Right atrium auricular region (tissue), 2 donors: ENCODE measurements around the gene TOPORS. TPM values are rescaled to one million over a fixed set of nuclear protein-coding genes. Genes with fewer than 3 reads are reported as not detected.
"Not testable (repeated sequence)": the region's sequence is repeated elsewhere in the genome, so short reads cannot be mapped to it uniquely, and the experiment has no call there.

Source experiments
- DNase-seq: peaks from one replicate; pipeline ENCODE4 v3.0.0-alpha.2; 2019; ENCODE audit warnings: low spot score
- H3K27ac ChIP-seq, 2 donors: fragments of 200-600 bp; sonication (generic); 1 replicate in 1 of 2; 2 replicates in 1 of 2; pipeline ENCODE4 v1.5.1; 2016 to 2019
- H3K27me3 ChIP-seq, 2 donors: fragments of 200-600 bp; sonication (generic); one replicate each; pipeline versions ENCODE4 v1.5.1 to v1.6.0; 2017 to 2019
- H3K36me3 ChIP-seq: fragments of 200-600 bp; sonication (generic); one replicate; pipeline ENCODE4 v1.5.1; 2016
- H3K4me1 ChIP-seq, 2 donors: fragments of 200-600 bp; sonication (generic); one replicate each; pipeline versions ENCODE4 v1.5.1 to v1.6.0; 2017 to 2019
- H3K4me3 ChIP-seq, 2 donors: fragments of 200-600 bp; sonication (generic); 1 replicate in 1 of 2; 2 replicates in 1 of 2; pipeline ENCODE4 v1.5.1; 2017 to 2019; ENCODE audit warnings: mild to moderate bottlenecking in 1 of 2, moderate library complexity in 1 of 2
- H3K9me3 ChIP-seq, 2 donors: fragments of 200-600 bp; sonication (generic); one replicate each; pipeline ENCODE4 v1.5.1; 2019
- total RNA-seq, 2 donors: library from RNA; depleted of rRNA; stranded (reverse); fragments of >200 nt; gene quantifications; one replicate each; pipeline ENCODE4 v1.1.0, GENCODE V29; 2016
- TF ChIP-seq, protein P1 (sequence below), 2 donors: fragments of 200-600 bp; sonication (generic); IDR thresholded peaks; one replicate each; pipeline ENCODE4 v1.5.1; 2019; ENCODE audit warnings: antibody characterized with exemption in 2 of 2

Gene TOPORS
- total RNA-seq, 2 donors from 2014 or later: 9.4 to 11.0 TPM

DNA sequence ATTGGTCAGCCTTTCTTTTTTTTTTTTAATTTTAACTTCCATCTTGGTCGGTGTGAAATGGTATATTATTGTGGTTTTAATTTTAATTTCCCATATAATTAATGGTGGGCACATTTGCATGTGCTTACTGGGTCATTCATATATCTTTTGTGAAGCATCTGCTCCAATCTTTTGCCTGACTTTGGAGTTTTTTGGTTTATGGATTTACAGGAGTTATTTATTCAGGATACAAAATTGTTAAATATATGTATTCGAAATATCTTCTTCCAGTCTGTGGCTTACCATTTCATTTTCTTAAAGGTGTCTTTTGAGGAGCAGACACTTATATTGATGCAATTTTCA is 25.7 kb downstream of the TOPORS start:
- Histone ChIP-seq H3K27ac (peak overlapping the region; percentile 83 to 88), H3K4me1 (peaks cover 0 to 31% of the 10 kb centered on the region in 2 donors), H3K9me3 (peaks cover 0 to 4% of the 10 kb centered on the region in 2 donors), H3K36me3 (no peaks in the 10 kb centered on the region), H3K27me3 (no peaks in the 10 kb centered on the region), H3K4me3 (peak overlapping the region; percentile 47 to 70)
- no peak for DNase-seq
- TF ChIP-seq, protein P1, sequence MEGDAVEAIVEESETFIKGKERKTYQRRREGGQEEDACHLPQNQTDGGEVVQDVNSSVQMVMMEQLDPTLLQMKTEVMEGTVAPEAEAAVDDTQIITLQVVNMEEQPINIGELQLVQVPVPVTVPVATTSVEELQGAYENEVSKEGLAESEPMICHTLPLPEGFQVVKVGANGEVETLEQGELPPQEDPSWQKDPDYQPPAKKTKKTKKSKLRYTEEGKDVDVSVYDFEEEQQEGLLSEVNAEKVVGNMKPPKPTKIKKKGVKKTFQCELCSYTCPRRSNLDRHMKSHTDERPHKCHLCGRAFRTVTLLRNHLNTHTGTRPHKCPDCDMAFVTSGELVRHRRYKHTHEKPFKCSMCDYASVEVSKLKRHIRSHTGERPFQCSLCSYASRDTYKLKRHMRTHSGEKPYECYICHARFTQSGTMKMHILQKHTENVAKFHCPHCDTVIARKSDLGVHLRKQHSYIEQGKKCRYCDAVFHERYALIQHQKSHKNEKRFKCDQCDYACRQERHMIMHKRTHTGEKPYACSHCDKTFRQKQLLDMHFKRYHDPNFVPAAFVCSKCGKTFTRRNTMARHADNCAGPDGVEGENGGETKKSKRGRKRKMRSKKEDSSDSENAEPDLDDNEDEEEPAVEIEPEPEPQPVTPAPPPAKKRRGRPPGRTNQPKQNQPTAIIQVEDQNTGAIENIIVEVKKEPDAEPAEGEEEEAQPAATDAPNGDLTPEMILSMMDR (IDR thresholded peaks at IDR 0.05): no peak

- peak; percentile 95 for DNase-seq
- peaks cover 0 to 31% of the 10 kb centered on the region in 2 donors for H3K4me1 ChIP-seq
- peak within 1 kb of the TSS; percentile 47 to 70 for H3K4me3 ChIP-seq
- no peaks in the 10 kb centered on the region for H3K27me3 ChIP-seq
- no peaks in the 10 kb centered on the region for H3K36me3 ChIP-seq
- peak within 1 kb of the TSS; percentile 83 to 88 for H3K27ac ChIP-seq
- TF ChIP-seq, protein P1 (IDR thresholded peaks at IDR 0.05): peak; percentile 24 to 62
- H3K9me3 ChIP-seq: peaks cover 0 to 4% of the 10 kb centered on the region in 2 donors
Measured at GRCh38 chr9:32526041-32526706, 26.2 kb downstream of the TOPORS start, which contains the start of gene RIGI. RIGI (minus strand) TSS chr9:32526196; CDS start chr9:32526166, 30 bp downstream.

DNA sequence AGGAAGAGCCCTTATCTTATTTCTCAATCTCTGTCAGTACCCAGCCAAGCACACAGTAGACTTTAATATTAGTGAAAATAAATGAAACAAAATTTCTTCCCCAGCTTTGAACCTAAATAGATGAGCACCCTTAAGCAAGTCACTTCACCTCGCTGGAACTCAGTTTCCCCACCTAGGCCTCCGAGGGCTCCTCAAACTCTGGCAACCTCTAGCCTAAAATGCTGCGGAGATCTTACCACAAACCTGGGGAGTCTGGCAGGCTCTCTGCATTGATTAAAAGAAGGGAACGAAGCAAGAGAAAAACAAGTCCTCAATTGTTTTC is 26.7 kb downstream of the TOPORS start:
- no peaks in the 10 kb centered on the region for H3K36me3 ChIP-seq
- peak overlapping the region; percentile 83 to 88 for H3K27ac ChIP-seq
- H3K27me3 ChIP-seq: no peaks in the 10 kb centered on the region
- peaks cover 0 to 31% of the 10 kb centered on the region in 2 donors for H3K4me1 ChIP-seq
- DNase-seq: no peak
- peak overlapping the region; percentile 47 to 70 for H3K4me3 ChIP-seq
- TF ChIP-seq, protein P1 (IDR thresholded peaks at IDR 0.05): no peak
- peaks cover 0 to 3% of the 10 kb centered on the region in 2 donors for H3K9me3 ChIP-seq

DNA sequence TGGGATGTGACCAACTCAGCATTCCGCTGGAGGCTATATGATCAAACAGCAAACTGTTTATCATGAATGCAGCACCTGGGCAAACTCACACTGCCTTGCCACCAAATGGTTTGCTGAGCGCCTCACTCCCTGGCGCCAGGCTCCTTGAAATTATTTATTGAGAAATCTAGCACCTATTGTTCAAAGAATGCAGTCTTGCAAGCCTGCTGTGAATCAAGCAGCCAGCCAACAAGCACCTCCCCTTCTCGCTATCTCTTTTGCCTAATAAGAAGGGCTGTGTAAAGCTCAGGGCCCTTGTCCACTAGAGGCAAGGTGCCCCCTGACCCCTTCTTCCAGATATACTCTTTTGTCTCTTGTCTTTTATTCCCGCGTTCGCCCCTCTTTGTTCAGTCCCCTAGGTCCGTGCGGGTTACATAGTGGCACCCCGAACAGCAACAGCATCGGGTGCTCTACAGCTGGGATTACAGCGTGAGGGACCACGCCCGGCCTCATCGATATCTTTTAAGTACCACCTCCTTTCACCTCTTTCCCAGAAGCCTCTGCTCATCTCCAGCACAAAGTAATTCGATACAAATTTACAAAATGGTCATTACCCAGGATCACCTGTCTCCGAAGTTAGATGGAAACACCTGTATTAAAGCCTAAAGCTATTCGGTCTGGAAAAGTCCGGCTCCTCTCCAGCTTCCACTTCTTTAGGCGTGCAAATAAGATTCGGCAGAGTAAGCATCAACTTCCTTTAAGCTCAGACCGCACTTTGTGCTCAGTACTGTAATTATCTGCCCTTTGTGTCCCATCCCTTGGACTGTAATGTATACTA is 27.3 kb downstream of the TOPORS start:
- no peak for DNase-seq
- Histone ChIP-seq H3K36me3 (no peaks in the 10 kb centered on the region), H3K4me3 (peak overlapping the region; percentile 47 to 70), H3K27ac (peak overlapping the region; percentile 83 to 88), H3K9me3 (no peaks in the 10 kb centered on the region), H3K4me1 (peaks cover 0 to 31% of the 10 kb centered on the region in 2 donors), H3K27me3 (no peaks in the 10 kb centered on the region)
- TF ChIP-seq, protein P1 (IDR thresholded peaks at IDR 0.05): no peak

DNA sequence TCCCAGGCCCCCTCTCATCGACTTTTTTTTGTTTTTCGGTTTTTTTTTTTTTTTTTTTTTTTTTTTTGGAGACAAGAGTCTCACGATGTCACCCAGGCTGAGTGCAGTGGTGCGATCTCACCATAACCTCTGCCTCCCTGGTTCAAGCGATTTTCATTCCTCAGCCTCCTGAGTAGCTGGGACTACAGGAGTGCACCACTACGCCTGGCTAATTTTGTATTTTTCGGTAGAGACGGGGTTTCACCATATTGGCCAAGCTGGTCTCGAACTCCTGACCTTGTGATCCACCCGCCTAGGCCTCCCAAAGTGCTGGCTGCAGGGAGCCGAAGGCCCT is 27.9 kb downstream of the TOPORS start:
- DNase-seq, H3K27me3 ChIP-seq, H3K9me3 ChIP-seq, H3K36me3 ChIP-seq: not testable (repeated sequence)
- Histone ChIP-seq H3K4me3 (peak overlapping the region; percentile 47 to 70), H3K4me1 (peaks cover 0 to 31% of the 10 kb centered on the region in 2 donors), H3K27ac (peak overlapping the region in 1 of 2 donors; percentile 88)

GRCh38 chr9:32523910-32524309 is 28.5 kb downstream of the TOPORS start:
- no peaks in the 10 kb centered on the region for H3K9me3 ChIP-seq
- H3K36me3 ChIP-seq: no peaks in the 10 kb centered on the region
- no peaks in the 10 kb centered on the region for H3K27me3 ChIP-seq
- H3K4me3 ChIP-seq: no peak overlapping the region
- H3K27ac ChIP-seq: no peak overlapping the region
- DNase-seq: no peak
- H3K4me1 ChIP-seq: peaks cover 0 to 31% of the 10 kb centered on the region in 2 donors
- TF ChIP-seq, protein P1 (IDR thresholded peaks at IDR 0.05): no peak
